ENCODE measurements around the gene CDKN2D.
A peak's percentile ranks its signal among the peaks of the same experiment; 100 is the strongest.

DNA sequence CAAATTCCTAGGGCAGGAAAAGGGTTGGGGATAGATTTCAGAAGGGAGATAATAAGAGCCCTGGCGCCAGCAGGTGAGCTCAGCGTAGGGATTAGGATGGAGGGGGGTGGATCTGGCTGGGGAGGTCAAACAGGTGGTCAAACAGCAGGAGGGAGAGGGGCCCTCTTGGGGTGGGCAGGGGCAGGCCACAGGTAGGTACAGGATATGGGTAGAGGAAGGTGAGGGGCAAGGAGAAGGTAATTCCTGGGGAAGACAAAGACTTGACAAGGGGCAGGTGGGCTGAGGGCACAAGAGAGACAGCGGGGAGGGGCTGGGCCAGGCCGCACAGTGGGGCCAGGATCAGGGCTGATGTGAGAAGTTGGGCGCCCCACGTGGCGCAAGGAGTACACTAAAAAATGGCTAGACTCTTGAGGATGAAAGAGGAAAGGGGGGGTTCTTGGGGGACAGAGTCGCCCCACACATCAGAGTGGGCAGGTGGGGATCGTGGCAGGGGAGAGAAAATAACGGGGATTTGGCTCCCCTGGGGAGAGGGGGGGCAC, 3.7 kb downstream of the CDKN2D start:
- TF ChIP-seq, protein P1, sequence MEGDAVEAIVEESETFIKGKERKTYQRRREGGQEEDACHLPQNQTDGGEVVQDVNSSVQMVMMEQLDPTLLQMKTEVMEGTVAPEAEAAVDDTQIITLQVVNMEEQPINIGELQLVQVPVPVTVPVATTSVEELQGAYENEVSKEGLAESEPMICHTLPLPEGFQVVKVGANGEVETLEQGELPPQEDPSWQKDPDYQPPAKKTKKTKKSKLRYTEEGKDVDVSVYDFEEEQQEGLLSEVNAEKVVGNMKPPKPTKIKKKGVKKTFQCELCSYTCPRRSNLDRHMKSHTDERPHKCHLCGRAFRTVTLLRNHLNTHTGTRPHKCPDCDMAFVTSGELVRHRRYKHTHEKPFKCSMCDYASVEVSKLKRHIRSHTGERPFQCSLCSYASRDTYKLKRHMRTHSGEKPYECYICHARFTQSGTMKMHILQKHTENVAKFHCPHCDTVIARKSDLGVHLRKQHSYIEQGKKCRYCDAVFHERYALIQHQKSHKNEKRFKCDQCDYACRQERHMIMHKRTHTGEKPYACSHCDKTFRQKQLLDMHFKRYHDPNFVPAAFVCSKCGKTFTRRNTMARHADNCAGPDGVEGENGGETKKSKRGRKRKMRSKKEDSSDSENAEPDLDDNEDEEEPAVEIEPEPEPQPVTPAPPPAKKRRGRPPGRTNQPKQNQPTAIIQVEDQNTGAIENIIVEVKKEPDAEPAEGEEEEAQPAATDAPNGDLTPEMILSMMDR (IDR thresholded peaks at IDR 0.05; ENCODE audit: insufficient read depth, low read length, poor library complexity, severe bottlenecking) = peak; percentile 37
- TF ChIP-seq EZH2phosphoT487 (conservative IDR thresholded peaks at IDR 0.05; ENCODE audit: low read length) = no peak
